MCF 10A (cell line): ENCODE measurements around the gene SEPTIN1. TPM values are rescaled to one million over a fixed set of nuclear protein-coding genes. Genes with fewer than 3 reads are reported as not detected.

Source experiments
- BruUV-seq: library from RNA; stranded (reverse); fragments of 400-500 nt; replicated peaks from 2 replicates; lab custom pipeline; 2021; lab: Mats Ljungman, UMichigan
- CTCF ChIA-PET: fragments of 300-600 bp; sonication (Branson Sonifier 250); formaldehyde crosslinking; extraction: SDS; loops from one replicate; lab custom pipeline; 2021; ENCODE audit warnings: antibody characterized with exemption, inconsistent platforms; lab: Yijun Ruan, JAX
- POLR2A ChIA-PET: fragments of 300-600, 350-650 bp; sonication (Branson Sonifier 250); formaldehyde crosslinking; extraction: SDS; loops from one replicate; lab custom pipeline; 2020; ENCODE audit warnings: antibody characterized with exemption, inconsistent platforms; lab: Yijun Ruan, JAX
- DNase-seq: peaks from one replicate; pipeline ENCODE4 v3.0.0-alpha.2; 2018; ENCODE audit not compliant: unreplicated experiment
- H3K27ac Mint-ChIP-seq: one replicate; pipeline ENCODE4 v1.8.0; 2022; ENCODE audit warnings: mild to moderate bottlenecking, low read depth, mixed read lengths; ENCODE audit not compliant: unreplicated experiment
- H3K27me3 Mint-ChIP-seq: one replicate; pipeline ENCODE4 v1.8.0; 2022; ENCODE audit warnings: mixed read lengths; ENCODE audit not compliant: insufficient read depth, unreplicated experiment
- H3K36me3 Mint-ChIP-seq: one replicate; pipeline ENCODE4 v1.8.0; 2022; ENCODE audit warnings: mild to moderate bottlenecking, moderate library complexity, mixed read lengths; ENCODE audit not compliant: insufficient read depth, unreplicated experiment
- H3K4me1 Mint-ChIP-seq: one replicate; pipeline ENCODE4 v1.8.0; 2022; ENCODE audit warnings: mixed read lengths; ENCODE audit not compliant: insufficient read depth, unreplicated experiment
- H3K4me3 Mint-ChIP-seq: one replicate; pipeline ENCODE4 v1.8.0; 2022; ENCODE audit warnings: mild to moderate bottlenecking, moderate library complexity, mixed read lengths; ENCODE audit not compliant: unreplicated experiment
- H3K9me3 Mint-ChIP-seq: one replicate; pipeline ENCODE4 v1.8.0; 2022; ENCODE audit warnings: mixed read lengths; ENCODE audit not compliant: unreplicated experiment
- intact Hi-C: fragments of 100-400 bp; cut with micrococcal nuclease; formaldehyde crosslinking; loops from 2 replicates; pipeline ENCODE4 v1.14.1; 2022
- total RNA-seq: library from RNA; stranded (reverse); gene quantifications from 2 replicates; pipeline ENCODE4 v1.2.3, GENCODE V29; 2022
- TF ChIP-seq, protein P1 (sequence below): fragments of 200-600 bp; IDR thresholded peaks from one replicate; pipeline ENCODE4 v1.8.0; 2022; ENCODE audit warnings: antibody characterized with exemption, mild to moderate bottlenecking; ENCODE audit not compliant: unreplicated experiment

The SEPTIN1 gene
- total RNA-seq, 1 experiment from 2014 or later = 1.7 TPM

DNA sequence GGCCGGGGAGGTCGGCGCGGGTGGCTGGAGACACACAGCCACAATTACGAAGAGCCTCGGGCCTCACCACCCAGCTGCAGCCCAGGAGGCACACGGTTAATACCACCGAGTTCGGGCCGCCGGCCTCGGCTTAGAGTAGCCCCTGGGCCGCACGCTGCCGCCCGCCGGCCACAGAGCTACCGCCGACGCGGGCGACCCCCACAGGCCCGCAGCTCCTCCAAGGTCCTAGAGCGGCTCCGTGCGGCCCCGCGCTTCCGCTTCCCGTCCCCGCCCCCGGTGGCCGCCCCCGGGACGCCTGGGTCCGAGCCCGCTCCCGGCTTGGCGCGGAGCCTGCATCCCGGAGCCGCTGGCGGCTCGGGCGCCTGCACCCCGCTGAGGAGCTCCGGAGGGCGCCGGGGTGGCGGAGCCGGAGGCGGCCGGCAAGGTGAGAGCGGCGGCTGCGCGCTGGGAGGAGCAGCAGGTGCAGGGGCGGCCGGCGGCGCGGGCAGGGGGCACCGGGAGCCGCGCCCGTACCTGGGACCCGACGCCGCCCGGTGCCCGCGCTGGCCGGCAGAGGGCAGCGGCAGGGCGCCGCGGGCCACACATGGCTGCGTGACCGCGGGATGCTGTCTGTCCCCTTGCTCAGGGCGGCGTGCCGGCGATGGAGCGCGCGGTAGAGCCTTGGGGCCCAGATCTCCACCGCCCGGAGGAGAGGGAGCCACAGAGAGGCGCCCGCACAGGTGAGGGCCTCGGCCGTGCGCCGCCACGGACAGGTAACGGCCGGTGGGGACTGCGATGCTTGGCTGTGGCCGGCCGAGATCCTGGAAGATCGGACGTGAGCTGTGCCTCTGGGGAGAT is 13.0 kb upstream of the SEPTIN1 start, which contains the start of gene ZNF48:
ZNF48 (plus strand) TSS at position 266 of the 837 bp plus-strand sequence; CDS start at position 641, 375 bp downstream.
- Mint-ChIP-seq H3K27ac (peak within 1 kb of the TSS; percentile 44), H3K4me1 (peaks cover 7% of the 10 kb centered on the region)
- intact Hi-C loops = no loop called here

DNA sequence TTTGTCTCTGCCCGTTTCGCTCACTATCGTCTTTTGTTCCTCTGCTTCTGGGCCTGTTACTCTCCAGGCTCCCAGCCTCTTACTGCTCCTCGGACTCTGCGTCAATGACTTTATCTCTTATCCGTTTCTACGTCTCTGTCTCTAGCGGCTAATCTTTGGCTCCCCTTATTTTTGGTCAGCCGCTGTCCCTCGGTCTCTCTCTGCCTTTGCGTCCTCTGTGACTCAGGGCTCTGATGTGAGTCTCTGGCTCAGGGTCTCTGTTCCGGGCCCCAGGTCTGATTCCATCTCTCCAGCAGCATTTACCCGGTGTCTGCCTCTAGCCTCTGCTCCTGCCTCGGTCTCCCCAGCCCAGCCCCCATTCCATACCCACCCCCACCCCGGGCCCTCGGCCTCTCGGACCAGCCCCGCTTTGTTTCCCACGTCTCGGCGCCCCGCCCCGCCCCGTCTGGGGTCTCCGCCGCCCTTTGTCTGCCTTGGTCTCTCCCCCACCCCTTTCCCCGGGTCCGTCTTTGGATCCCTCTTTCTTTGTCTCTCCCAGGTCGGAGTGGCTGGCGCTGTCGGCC is 12.3 kb upstream of the SEPTIN1 start:
- no TSS peak for BruUV-seq
- H3K36me3 Mint-ChIP-seq = no peaks in the 10 kb centered on the region
- no peak for DNase-seq
- TF ChIP-seq, protein P1, sequence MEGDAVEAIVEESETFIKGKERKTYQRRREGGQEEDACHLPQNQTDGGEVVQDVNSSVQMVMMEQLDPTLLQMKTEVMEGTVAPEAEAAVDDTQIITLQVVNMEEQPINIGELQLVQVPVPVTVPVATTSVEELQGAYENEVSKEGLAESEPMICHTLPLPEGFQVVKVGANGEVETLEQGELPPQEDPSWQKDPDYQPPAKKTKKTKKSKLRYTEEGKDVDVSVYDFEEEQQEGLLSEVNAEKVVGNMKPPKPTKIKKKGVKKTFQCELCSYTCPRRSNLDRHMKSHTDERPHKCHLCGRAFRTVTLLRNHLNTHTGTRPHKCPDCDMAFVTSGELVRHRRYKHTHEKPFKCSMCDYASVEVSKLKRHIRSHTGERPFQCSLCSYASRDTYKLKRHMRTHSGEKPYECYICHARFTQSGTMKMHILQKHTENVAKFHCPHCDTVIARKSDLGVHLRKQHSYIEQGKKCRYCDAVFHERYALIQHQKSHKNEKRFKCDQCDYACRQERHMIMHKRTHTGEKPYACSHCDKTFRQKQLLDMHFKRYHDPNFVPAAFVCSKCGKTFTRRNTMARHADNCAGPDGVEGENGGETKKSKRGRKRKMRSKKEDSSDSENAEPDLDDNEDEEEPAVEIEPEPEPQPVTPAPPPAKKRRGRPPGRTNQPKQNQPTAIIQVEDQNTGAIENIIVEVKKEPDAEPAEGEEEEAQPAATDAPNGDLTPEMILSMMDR = no peak
- ChIA-PET POLR2A (interaction anchor here (0.6 to 4.8 kb wide), 10 partner anchors 8 to 177 kb away, joined by 3 to 66 read pairs (median 6); partner anchors contain the start of genes CD2BP2, ZNF688 and ZNF771), CTCF (interaction anchor here (0.7 to 2.3 kb wide), 13 partner anchors 8 to 302 kb away, joined by 3 to 11 read pairs (median 6); partner anchors contain the start of genes TBX6 and ZNF688)
- intact Hi-C loops = no loop called here
- peak overlapping the region; percentile 83 for H3K4me3 Mint-ChIP-seq
- H3K4me1 Mint-ChIP-seq = peaks cover 7% of the 10 kb centered on the region
- no peaks in the 10 kb centered on the region for H3K27me3 Mint-ChIP-seq
- no peaks in the 10 kb centered on the region for H3K9me3 Mint-ChIP-seq
- peak overlapping the region; percentile 3 for H3K27ac Mint-ChIP-seq

More for the DNA sequence above, 13.0 kb upstream of the SEPTIN1 start, which contains the start of gene ZNF48:
- DNase-seq = peak; percentile 56
- Mint-ChIP-seq H3K27me3 (no peaks in the 10 kb centered on the region), H3K4me3 (peak within 1 kb of the TSS; percentile 83), H3K9me3 (no peaks in the 10 kb centered on the region), H3K36me3 (no peaks in the 10 kb centered on the region)
- BruUV-seq = no TSS peak
- ChIA-PET POLR2A (interaction anchor here (0.7 to 4.8 kb wide), 15 partner anchors 9 to 298 kb away, joined by 3 to 66 read pairs (median 4); partner anchors contain the start of genes CD2BP2, ZNF688 and ZNF771), CTCF (interaction anchor here (0.6 to 2.2 kb wide), 18 partner anchors 8 to 303 kb away, joined by 3 to 11 read pairs (median 4); partner anchors contain the start of genes DCTPP1, TBX6 and ZNF688)
- TF ChIP-seq, protein P1 = peak; percentile 39

DNA sequence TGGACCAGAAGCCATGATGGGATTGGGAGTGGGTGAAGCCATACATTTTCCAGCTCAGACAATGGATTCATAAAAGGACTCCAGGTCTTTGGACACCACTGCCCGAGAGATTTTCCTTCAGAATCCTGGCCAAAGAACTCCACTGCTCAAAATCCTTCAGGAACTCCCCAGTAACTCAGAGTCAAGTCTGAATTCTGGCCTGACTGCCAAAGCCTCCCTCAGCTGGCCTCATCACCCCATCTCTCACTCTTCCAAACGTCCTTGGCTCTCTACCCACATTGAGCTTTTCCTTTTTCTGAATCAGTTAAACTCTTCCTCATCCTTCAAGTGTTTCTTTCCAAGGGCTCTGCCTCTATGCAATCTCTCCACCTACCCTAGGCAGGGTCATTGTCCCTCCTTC is 1.2 kb upstream of the SEPTIN1 start:
- POLR2A ChIA-PET = interaction anchor here (1.0 to 1.7 kb wide), 5 partner anchors 9 to 29 kb away, joined by 3 to 9 read pairs (median 4); partner anchors contain the start of genes CD2BP2 and ZNF771
- Mint-ChIP-seq H3K4me1 (peaks cover 7% of the 10 kb centered on the region), H3K36me3 (peaks cover 20% of the 10 kb centered on the region), H3K9me3 (no peaks in the 10 kb centered on the region), H3K27me3 (no peaks in the 10 kb centered on the region), H3K4me3 (no peak overlapping the region), H3K27ac (no peak overlapping the region)
- no TSS peak for BruUV-seq
- DNase-seq = no peak
- intact Hi-C loops = no loop called here
- TF ChIP-seq, protein P1 = no peak
- CTCF ChIA-PET = interaction anchor here (0.6 to 1.3 kb wide), 2 partner anchors 11 to 20 kb away, joined by 3 to 5 read pairs; partner anchors contain the start of gene ZNF48
